ENCODE results near the gene CAB39L.
"Not testable (repeated sequence)": the region's sequence is repeated elsewhere in the genome, so short reads cannot be mapped to it uniquely, and the experiment has no call there.

CAB39L gene

GRCh38 chr13:49353908-49354307 lies 90.0 kb downstream of the CAB39L start:
- in situ Hi-C loops (cut with HindIII; ENCODE audit: low sequenced_read_pairs), result no loop called here

GRCh38 chr13:49351871-49352270 lies 92.0 kb downstream of the CAB39L start:
- in situ Hi-C loops (cut with HindIII; ENCODE audit: low sequenced_read_pairs), result no loop called here

- in situ Hi-C loops (cut with HindIII; ENCODE audit: low sequenced_read_pairs), result no loop called here
These were observed 95.1 kb downstream of the CAB39L start for GRCh38 chr13:49348751-49349150.

- in situ Hi-C loops (cut with HindIII; ENCODE audit: low sequenced_read_pairs), result no loop called here
These were observed 96.0 kb downstream of the CAB39L start for GRCh38 chr13:49347650-49348385.

- in situ Hi-C loops (cut with HindIII; ENCODE audit: low sequenced_read_pairs), result no loop called here
These were observed 97.4 kb downstream of the CAB39L start for GRCh38 chr13:49346460-49346859.

GRCh38 chr13:49343731-49344130 lies 100.1 kb downstream of the CAB39L start:
- in situ Hi-C loops (cut with HindIII; ENCODE audit: low sequenced_read_pairs), result no loop called here

GRCh38 chr13:49343255-49343654 lies 100.6 kb downstream of the CAB39L start:
- in situ Hi-C loops (cut with HindIII; ENCODE audit: low sequenced_read_pairs), result no loop called here

- in situ Hi-C loops (cut with HindIII; ENCODE audit: low sequenced_read_pairs), result no loop called here
These were observed 101.4 kb downstream of the CAB39L start for GRCh38 chr13:49342454-49342853.

- in situ Hi-C loops (cut with HindIII; ENCODE audit: low sequenced_read_pairs), result no loop called here
These were observed 101.9 kb downstream of the CAB39L start for GRCh38 chr13:49341941-49342340.

- in situ Hi-C loops (cut with HindIII; ENCODE audit: low sequenced_read_pairs), result no loop called here
These were observed 102.3 kb downstream of the CAB39L start for GRCh38 chr13:49341517-49341916.

- in situ Hi-C loops (cut with HindIII; ENCODE audit: low sequenced_read_pairs), result no loop called here
These were observed 103.7 kb downstream of the CAB39L start for GRCh38 chr13:49340161-49340560.

- in situ Hi-C loops (cut with HindIII; ENCODE audit: low sequenced_read_pairs), result no loop called here
These were observed 107.2 kb downstream of the CAB39L start for GRCh38 chr13:49336655-49337054.

GRCh38 chr13:49330546-49330864 lies 113.4 kb downstream of the CAB39L start:
- in situ Hi-C loops (cut with HindIII; ENCODE audit: low sequenced_read_pairs), result no loop called here

GRCh38 chr13:49329831-49330545 lies 113.9 kb downstream of the CAB39L start:
- in situ Hi-C loops (cut with HindIII; ENCODE audit: low sequenced_read_pairs), result no loop called here

- in situ Hi-C loops (cut with HindIII; ENCODE audit: low sequenced_read_pairs), result not testable (repeated sequence)
These were observed 116.7 kb downstream of the CAB39L start for GRCh38 chr13:49327145-49327544.

GRCh38 chr13:49326222-49326917 lies 117.5 kb downstream of the CAB39L start:
- in situ Hi-C loops (cut with HindIII; ENCODE audit: low sequenced_read_pairs), result no loop called here

- in situ Hi-C loops (cut with HindIII; ENCODE audit: low sequenced_read_pairs), result no loop called here
These were observed 120.5 kb downstream of the CAB39L start for GRCh38 chr13:49323344-49323743.

GRCh38 chr13:49322702-49323101 lies 121.2 kb downstream of the CAB39L start:
- in situ Hi-C loops (cut with HindIII; ENCODE audit: low sequenced_read_pairs), result no loop called here

- in situ Hi-C loops (cut with HindIII; ENCODE audit: low sequenced_read_pairs), result no loop called here
These were observed 122.9 kb downstream of the CAB39L start for GRCh38 chr13:49320975-49321374.

- in situ Hi-C loops (cut with HindIII; ENCODE audit: low sequenced_read_pairs), result no loop called here
These were observed 123.9 kb downstream of the CAB39L start for GRCh38 chr13:49319951-49320350.

GRCh38 chr13:49319551-49319950 lies 124.3 kb downstream of the CAB39L start:
- in situ Hi-C loops (cut with HindIII; ENCODE audit: low sequenced_read_pairs), result no loop called here
